Kasumi-1 (cell line): ENCODE data around the gene CBLB.
A peak's percentile ranks its signal among the peaks of the same experiment; 100 is the strongest.
"Not testable (repeated sequence)": the region's sequence is repeated elsewhere in the genome, so short reads cannot be mapped to it uniquely, and the experiment has no call there.

Experiments used
- DNase-seq, 2 experiments: peaks; one replicate each; lab custom pipeline; 2025; lab: John Stamatoyannopoulos, UW

Gene CBLB

DNA sequence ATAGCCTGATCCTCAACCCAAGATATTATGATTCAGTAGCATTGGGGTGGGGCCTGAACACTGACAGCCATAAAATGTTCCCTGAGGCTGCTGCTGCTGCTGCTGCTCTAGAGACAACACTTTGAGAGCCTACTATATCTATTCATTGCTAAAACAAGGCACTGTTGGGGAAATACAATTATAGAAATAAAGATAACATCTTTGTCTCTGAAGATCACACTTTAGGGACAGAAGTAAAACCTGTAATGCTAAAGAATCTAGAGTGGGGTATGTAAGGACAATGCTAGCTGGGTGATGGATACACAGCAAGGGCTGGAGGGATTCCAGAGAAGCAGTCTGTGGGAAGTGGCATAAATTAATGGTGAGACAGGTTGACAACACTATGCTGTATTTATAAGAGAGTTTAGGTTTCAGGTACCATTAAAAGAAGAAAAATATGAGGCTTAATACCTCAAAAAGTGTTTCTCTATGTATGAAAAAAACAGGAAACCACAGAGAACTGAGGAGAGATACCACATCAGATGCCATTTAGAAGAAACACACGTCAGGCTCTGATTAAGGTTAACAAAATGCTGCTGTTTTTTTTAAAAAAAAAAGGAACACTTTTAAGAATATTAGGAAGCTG lies 115.9 kb downstream of the CBLB start:
- DNase-seq = peak; percentile 12 to 15

DNA sequence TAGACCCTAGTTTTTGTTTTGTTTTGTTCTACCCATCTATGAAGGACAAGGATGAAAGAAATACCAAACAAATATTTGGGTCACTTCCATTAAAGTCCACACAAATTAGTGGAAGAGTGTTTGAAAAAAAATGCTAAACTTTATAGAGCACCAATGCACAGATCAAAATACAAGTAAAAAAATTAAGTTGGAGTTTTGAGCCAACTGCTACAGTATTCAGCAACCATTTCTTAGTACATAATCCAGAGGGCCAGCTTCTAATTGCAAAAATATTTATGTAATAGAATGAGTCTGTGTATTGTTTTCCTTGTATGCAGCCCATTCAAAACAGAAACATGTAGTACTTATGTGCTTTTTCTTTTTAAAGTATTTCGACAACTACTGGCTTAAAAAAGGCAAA lies 121.1 kb downstream of the CBLB start:
- DNase-seq = no peak

DNA sequence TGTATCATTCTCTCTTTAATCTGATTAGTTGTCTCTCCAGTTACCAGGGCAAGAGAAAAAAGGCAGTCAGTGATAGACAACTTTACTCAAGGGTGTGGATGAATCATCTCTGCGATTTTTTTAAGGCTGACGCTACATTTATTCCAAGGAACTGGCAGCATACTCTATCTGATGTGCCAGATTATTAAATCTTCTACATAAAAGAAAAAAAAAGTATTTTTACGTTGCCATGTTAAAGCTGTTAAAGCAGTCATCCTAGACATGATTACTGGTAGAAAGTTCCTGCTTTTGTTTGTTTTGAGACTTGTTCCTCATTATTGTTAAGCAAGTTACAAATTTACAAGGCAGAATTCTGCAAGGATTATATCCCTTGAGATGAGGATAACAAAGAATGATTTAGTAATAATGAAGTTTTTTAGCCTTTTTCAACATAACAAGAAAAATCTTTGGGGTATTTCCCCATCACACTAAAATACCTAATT lies 121.7 kb downstream of the CBLB start:
- DNase-seq = no peak

GRCh38 chr3:105746231-105746996 lies 122.4 kb downstream of the CBLB start:
- no peak for DNase-seq

DNA sequence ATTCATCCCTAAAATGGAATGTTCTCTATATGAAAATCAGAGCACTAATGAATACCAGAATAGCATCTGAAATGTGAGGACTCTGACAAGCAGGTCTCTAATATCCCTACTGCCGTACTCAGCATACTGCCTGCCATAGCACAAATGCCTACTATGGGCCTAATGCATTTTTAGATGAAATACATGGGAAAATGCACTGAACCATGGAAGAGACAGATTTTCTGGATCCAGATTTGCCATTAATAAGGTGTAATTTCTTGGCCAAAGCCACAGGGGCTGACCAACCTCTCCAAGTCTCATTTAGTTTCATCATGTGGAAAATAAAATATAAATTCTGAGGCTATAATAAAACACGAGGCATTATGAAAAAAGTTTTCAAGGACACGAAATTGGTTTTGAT lies 123.8 kb downstream of the CBLB start:
- DNase-seq = no peak

GRCh38 chr3:105744202-105744601 lies 124.6 kb downstream of the CBLB start:
- DNase-seq = no peak

- peak; percentile 41 to 58 for DNase-seq
Observed at GRCh38 chr3:105733356-105733755, 135.5 kb downstream of the CBLB start.

DNA sequence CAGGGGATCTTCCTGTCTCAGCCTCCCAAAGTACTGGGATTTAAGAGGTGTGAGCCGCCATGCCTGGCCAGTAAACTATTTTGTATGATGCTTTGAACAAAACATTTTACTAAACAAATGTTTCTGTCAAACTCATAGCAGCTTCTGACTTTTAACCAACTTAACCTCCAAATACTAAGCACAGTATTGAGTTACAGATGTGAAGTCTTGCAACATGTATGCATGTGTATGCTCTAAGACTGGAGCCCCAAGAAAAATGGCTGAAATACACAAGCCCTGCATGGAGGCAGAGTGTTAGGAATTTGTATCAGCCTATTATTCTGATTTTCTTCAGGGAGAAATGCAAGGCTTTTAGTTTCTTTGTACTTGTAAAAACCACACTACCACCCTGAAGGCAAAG lies 137.1 kb downstream of the CBLB start:
- no peak for DNase-seq

DNA sequence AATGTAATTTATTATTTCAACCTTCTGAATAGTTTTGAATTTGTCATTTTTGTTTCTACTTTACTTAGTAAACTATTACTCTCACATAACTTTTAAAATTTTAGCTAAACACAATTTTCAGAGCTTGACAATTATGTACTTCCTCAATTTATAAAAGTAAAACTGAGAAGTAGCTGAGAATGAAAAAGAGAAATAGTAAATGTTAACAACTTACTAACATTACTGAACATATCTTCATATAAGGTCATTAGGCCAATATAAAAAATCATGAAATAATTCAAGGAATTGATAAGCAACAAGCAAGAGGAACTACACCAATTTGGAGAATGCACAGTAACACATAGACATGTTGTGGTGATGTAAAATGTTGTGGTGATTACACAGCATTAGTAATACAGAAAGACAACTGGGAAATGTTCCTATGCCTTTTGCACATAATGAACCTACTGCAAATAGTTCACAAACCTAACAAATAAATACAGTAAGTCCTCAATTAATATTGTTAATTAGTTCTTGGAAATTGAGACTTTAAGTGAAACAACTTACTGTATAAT lies 137.9 kb downstream of the CBLB start:
- DNase-seq = peak; percentile 16 to 27

GRCh38 chr3:105729667-105730066 lies 139.1 kb downstream of the CBLB start:
- DNase-seq = no peak

- DNase-seq = no peak
Observed at GRCh38 chr3:105728771-105729312, 140.0 kb downstream of the CBLB start.

- not testable (repeated sequence) for DNase-seq
Observed at GRCh38 chr3:105727036-105727435, 141.8 kb downstream of the CBLB start.

GRCh38 chr3:105722943-105723556 lies 145.8 kb downstream of the CBLB start:
- peak; percentile 65 to 66 for DNase-seq

- no peak for DNase-seq
Observed at GRCh38 chr3:105719791-105720190, 149.0 kb downstream of the CBLB start.

GRCh38 chr3:105715372-105715771 lies 153.4 kb downstream of the CBLB start:
- no peak for DNase-seq

DNA sequence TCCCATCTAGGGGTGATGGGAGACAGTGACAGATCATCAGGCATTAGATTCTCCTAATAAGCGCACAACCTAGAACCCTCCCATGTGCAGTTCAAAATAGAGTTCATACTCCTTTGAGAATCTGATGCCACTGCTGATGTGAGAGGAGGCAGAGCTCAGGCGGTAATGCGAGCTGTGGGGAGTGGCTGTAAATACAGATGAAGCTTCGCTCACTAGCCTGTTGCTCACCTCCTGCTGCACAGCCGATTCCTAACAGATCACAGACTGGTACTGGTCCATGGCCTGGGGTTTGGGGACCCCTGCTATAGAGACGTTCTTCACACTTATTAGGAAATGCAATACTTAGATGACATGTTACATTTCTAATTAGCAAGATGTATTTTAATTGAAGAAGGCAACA lies 154.4 kb downstream of the CBLB start:
- DNase-seq = no peak

- no peak for DNase-seq
Observed at GRCh38 chr3:105708980-105709379, 159.8 kb downstream of the CBLB start.

- no peak for DNase-seq
Observed at GRCh38 chr3:105707009-105707408, 161.8 kb downstream of the CBLB start.

DNA sequence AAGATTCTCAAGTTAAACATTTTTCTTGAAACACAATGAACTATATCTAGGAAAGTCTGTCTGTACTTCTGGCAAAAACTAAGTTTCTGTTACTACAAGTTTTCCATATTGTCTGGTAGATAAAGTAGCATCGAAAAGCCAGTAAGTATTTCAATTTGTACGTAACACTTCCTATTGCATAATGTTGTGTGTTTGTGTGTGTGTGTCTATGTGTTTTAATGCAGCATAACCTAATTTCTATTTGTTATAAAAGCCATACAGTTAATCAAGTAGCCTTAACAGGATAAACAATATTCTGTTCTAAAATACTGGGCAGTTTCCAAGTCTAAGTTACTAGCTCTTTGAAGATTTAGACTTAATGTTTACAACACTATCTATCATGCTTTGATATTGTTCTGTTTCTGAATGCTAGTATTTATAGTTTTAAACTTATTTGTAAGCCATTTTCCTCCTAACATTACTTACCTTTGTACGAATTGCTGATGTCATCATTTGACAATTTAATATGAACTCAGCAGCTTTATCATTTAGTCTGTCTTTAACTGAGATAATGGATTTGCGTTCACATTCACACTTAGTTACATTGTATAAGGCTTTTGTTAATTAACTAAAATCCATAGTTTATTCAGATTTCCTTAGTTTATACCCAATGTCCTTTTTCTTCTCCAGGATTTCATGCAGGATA lies 163.9 kb downstream of the CBLB start:
- DNase-seq = no peak

DNA sequence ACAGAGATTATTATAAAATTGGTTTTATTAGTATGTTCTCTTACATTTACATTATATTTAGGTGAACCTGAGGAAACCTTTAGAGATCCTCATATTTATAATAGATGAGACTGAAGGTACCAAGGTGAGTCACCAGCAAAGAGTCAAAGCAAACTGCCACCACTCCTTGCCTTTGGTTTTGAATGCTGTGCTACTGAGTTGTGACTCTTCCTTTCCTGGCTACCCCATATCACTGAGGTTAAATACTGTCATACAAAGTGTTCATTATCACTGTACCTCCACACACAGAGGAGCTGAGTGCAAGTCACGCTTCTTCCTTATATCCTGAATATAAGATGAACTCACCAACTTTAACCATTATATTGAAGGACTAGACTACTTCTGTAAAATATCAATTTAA lies 168.2 kb downstream of the CBLB start:
- no peak for DNase-seq

DNA sequence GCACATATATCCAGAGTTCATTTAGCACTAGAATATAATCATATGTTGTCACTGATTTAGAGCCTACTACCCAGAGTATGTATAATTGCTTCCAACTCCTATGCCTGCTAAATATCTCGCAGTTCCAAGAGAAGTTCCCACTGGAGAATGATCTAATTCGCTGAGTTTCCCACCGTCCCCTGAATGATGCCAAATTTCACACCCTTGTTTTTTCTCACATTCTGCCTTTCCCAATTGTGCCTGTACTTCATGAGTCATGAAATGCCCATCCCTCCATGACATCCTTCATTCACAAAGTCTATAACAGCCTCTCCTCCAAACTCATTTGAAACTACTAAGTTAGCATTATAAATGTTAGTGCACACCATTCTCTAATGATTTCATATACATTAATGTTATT lies 177.2 kb downstream of the CBLB start:
- no peak for DNase-seq

GRCh38 chr3:105691053-105691452 lies 177.8 kb downstream of the CBLB start:
- no peak for DNase-seq
